ENCODE measurements around the gene CILP2.

CILP2 gene

DNA sequence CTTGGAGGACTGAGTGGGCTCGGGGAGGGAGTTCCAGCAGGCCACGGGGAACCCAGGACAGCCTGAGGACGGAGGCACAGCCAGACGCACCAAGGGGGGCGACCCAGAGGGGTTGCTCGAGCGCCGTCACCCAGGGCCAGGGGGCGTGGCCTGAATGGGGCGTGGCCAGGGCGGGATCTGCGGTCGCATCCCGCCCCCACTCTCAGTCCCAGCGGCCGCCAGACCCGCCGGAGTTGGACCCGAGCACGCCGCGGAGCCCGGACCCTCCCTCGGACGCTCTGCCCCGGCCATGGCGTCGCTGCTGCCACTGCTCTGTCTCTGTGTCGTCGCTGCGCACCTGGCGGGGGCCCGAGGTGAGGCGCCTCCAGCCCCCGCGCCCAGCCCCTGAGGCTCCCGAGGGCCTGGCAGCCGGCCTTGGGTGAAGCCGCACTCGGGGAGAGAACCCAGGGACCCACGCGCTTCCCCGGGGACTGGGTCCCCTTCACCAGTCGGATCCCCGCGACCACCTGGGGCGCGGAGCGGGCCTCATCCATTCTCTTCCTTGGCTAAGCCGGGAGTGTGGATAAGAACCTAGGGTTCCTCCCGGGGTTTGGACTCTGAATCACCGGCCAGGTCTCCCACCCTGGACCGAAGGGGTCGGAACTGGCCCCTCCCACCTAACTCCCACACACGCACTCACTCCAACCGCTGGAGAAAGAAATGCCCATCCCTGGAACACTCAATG lies at the start of gene CILP2:
CILP2 (plus strand) TSS at position 205 of the 724 bp plus-strand sequence; CDS start at position 290, 85 bp downstream.
- DNase-seq, result no peak

DNA sequence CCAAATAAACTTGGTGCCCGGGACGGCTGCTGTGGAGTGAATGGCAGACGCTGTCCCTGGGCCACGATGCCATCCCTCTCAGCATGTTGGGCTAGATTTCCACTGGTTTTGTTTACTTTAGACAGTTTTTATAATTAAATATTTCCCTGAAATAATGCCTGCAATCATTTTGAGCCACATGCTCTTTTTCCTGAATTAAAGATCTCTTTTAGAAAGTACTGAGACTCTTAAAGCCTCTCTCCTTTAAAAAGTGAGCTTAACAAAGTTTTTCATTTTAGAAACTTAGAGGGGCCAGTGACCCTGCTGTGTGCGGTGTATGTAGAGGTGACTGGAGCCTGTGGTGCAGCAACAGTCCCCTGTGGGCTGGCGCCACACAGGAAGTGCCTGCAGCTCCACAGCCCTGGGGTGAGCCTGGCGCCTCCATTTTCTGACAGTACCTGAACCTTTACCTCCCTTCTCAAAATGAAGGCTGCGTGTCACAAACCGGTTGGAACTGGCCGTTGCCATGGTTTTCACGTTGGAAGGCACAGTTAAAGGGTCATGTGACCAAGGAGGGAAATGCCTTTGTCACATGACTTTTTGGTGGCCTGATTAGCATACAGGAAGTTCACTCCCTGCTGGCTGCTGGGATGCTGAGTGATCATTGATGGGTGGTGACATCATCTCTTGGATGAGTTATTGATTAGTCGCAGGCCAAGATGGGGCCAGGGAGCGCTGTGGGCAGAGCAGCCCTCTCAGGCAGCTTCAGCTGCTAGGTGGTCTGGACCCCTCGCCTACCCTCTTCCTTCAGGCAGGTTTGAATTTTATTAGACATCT lies 49.0 kb upstream of the CILP2 start:
- no peak for DNase-seq

GRCh38 chr19:19489804-19490204 lies 48.3 kb upstream of the CILP2 start:
- no peak for DNase-seq

- peak; percentile 18 for DNase-seq
These were observed 47.7 kb upstream of the CILP2 start for GRCh38 chr19:19490214-19490968.

DNA sequence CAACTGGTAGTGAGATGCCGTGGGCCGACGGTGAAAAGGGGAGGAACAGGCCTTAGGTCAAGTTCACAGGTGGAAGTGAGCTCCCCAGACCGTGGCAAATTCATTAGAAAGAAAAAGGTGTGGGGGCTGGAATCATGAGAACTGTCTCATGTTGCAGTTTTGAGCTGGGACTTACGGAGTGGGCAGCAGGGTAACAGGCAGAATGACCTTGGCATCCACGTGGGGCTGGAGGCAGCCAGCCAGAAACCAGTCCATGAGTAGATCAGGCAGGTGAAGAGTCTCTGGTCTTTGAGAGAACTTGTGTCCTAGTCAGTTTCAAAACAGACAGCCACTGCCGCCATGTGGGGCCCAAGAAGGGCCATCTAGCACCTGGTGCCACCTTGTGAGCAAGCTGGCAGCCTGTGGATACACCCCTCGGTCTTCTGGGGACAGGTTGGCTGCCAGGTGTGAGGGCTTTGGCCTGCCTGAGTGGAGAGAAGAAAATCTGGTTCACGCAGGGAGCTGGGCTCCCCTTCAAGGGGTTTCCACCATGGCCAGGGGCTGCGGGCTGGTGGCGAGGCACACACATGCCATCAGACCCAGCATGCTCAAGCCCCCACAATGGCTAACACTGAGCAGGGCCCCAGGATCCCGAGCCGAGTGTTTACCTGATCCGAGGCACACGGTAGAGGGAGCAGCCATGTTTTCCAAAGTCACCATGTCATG lies 46.6 kb upstream of the CILP2 start:
- DNase-seq, result no peak

DNA sequence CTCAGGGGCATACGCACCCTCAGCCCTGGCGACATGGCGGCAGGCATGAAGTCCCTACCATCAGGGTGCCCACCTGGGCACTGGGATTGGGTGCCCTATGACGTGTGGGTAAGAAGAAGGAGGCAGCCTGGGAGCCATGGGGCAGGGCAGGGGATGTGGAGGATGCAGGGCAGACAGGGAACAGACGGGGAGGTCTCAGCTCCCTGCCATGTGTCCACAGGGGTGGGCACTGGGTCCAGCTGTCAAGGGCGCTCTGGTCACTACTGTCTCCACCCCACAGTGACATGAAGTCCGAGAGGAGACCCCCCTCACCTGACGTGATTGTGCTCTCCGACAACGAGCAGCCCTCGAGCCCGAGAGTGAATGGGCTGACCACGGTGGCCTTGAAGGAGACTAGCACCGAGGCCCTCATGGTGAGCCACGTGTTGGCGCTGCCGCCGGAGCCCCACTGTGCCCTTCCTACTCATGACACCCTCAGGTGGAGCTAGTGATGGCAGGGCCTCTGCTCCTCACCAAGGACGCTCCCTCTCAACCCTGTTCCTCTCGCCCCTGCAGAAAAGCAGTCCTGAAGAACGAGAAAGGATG lies 45.9 kb upstream of the CILP2 start:
- no peak for DNase-seq

DNA sequence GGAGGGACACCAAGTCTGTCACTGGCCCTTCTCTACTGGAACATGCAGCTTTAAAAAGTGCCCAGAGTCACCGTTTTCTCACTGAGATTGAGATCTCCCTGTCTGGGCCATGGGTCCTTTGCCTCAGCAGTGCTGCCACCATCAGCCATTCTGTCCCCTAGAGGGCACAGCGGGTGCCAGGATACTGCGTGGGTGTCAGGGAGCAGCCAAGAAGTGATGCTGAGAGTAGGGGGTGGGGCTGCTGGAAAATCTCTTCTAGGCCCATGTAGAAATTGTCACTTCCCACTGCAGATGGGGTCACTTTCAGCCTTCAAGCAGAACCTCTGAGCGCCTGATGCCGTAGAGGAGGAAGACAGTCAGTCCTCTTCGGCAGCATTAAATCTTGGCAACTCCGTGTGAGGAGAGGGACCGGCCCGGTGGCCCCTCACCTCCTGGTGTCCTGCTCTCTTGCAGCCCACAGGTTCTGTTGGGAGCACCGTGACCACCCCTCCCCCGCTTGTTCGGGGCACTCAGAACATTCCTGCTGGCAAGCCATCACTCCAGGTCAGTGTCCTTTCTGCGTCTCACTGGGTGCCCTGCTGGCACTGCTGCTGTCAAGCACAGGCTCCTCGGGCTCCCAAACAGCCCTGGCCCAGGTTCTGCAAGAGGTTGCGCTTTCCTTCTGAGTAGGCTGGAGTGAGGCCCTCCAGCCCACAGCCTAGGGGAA lies 44.1 kb upstream of the CILP2 start:
- DNase-seq, result no peak

DNA sequence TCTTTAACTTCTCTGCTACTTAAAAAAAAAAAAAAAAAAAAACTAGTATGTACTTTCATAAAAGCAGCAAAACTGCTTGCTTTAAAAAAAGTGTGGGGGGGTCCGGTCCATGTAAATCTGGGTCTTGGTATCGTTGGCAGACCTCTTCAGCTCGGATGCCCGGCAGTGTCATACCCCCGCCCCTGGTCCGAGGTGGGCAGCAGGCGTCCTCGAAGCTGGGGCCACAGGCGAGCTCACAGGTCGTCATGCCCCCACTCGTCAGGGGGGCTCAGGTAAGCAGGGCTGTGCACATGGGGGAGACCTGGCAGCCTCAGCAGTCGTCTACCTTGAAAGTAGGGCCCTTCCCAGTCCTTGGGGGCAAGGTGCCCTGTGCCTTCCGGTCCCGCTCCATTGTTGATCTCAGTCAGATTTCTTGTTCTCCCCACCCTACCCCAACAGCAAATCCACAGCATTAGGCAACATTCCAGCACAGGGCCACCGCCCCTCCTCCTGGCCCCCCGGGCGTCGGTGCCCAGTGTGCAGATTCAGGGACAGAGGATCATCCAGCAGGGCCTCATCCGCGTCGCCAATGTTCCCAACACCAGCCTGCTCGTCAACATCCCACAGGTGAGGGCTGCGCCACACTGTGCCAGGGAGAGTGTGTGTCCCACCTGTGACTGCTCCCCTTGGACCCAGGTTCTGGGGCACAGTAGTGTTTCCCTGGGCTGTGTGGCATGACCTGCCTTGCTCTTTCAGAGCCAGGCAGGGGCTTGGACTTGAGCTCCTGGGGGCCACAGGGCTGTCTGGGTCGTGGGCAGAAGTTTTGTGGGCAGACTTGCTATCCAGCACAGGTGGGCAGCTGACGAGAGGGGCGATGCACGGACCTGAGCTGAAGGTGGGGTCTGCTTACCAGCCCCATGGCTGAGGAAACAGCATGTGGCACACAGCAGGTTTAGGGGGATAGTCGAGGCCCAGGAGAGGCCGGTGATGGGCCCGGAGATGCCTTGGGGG lies 42.2 kb upstream of the CILP2 start:
- DNase-seq, result no peak

- DNase-seq, result no peak
These were observed 39.6 kb upstream of the CILP2 start for GRCh38 chr19:19498255-19498991.

GRCh38 chr19:19499272-19499995 lies 38.6 kb upstream of the CILP2 start:
- DNase-seq, result no peak

GRCh38 chr19:19500975-19501644 lies 37.0 kb upstream of the CILP2 start:
- DNase-seq, result no peak

GRCh38 chr19:19501798-19502197 lies 36.3 kb upstream of the CILP2 start:
- DNase-seq, result no peak

- no peak for DNase-seq
These were observed 35.8 kb upstream of the CILP2 start for GRCh38 chr19:19502281-19502680.

- no peak for DNase-seq
These were observed 35.1 kb upstream of the CILP2 start for GRCh38 chr19:19502808-19503602.

DNA sequence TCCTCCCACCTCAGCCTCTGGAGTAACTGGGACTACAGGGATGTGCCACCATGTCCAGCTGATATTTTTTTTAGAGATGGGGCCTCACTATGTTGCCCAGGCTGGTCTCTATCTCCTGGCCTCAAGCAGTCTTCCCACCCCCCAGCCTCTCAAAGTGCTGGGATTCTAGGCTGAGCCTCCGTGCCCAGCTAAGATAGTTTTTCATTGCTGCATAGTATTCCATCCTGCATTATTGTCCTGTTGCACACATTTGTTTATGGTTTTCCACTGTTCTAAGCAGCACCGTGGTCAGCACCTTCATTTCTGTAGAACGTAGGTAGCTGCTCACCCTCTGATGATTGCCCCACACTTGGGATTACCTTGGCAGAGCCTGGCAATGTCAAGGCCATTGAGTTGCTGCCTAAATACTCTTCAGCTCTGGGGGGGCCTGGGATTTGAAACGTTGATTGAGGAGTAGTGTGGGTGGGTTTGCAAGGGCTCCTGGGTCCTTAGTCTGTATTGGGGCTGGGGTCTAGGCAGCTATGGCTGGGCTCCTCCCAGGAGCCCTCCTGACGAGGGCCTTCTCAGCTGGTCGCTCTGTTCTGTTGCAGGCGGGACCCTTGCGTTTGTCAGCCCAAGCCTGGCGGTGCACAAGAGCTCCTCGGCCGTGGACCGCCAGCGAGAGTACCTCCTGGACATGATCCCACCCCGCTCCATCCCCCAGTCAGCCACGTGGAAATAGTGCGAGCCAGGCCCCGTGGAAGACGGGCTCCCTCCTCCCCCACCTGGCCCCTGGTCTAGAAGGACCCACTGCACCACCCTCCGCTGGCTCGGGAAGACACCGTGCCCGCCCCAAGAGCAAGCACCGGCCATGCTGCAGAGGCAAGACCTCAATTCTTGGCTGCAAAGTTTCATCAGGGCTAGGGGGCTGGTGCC lies 33.1 kb upstream of the CILP2 start:
- no peak for DNase-seq

GRCh38 chr19:19505669-19506326 lies 32.3 kb upstream of the CILP2 start:
- DNase-seq, result no peak
